Stimulated activated CD8-positive, alpha-beta memory T cell treated with anti-CD3 and anti-CD28 coated beads, Interleukin-15, amount 100 ng/mL, for 4 hours (primary cell): ENCODE results near the gene IGFBPL1.
A peak's percentile ranks its signal among the peaks of the same experiment; 100 is the strongest.
"Not testable (repeated sequence)": the region's sequence is repeated elsewhere in the genome, so short reads cannot be mapped to it uniquely, and the experiment has no call there.

Experiments used
- DNase-seq, 2 donors: peaks; one replicate each; pipeline ENCODE4 v3.0.0-alpha.2; 2020; ENCODE audit warnings: low read depth in 2 of 2

Gene IGFBPL1

GRCh38 chr9:38399191-38399590 lies 25.1 kb downstream of the IGFBPL1 start:
- not testable (repeated sequence) for DNase-seq

- no peak for DNase-seq
Observed at GRCh38 chr9:38396371-38396671, 27.9 kb downstream of the IGFBPL1 start.

- no peak for DNase-seq
Observed at GRCh38 chr9:38395653-38396370, 28.4 kb downstream of the IGFBPL1 start.

GRCh38 chr9:38394416-38394815 lies 29.8 kb downstream of the IGFBPL1 start:
- no peak for DNase-seq

- DNase-seq = no peak
Observed at GRCh38 chr9:38393128-38393796, 31.0 kb downstream of the IGFBPL1 start.

GRCh38 chr9:38392235-38393127 lies 31.8 kb downstream of the IGFBPL1 start, which contains the start of gene ALDH1B1:
ALDH1B1 (plus strand) TSS chr9:38392702; CDS start chr9:38395749, 3,047 bp downstream.
- peak; percentile 23 to 40 for DNase-seq

- DNase-seq = no peak
Observed at GRCh38 chr9:38391278-38392118, 32.8 kb downstream of the IGFBPL1 start.

- DNase-seq = no peak
Observed at GRCh38 chr9:38390851-38391250, 33.4 kb downstream of the IGFBPL1 start.

GRCh38 chr9:38390442-38390841 lies 33.8 kb downstream of the IGFBPL1 start:
- DNase-seq = no peak

- no peak for DNase-seq
Observed at GRCh38 chr9:38389313-38389712, 34.9 kb downstream of the IGFBPL1 start.

- DNase-seq = no peak
Observed at GRCh38 chr9:38388283-38389223, 35.7 kb downstream of the IGFBPL1 start.

- DNase-seq = no peak
Observed at GRCh38 chr9:38387751-38388150, 36.5 kb downstream of the IGFBPL1 start.

- DNase-seq = no peak
Observed at GRCh38 chr9:38387066-38387465, 37.2 kb downstream of the IGFBPL1 start.

- no peak for DNase-seq
Observed at GRCh38 chr9:38386319-38386895, 37.8 kb downstream of the IGFBPL1 start.

GRCh38 chr9:38385896-38386295 lies 38.4 kb downstream of the IGFBPL1 start:
- DNase-seq = no peak

- no peak for DNase-seq
Observed at GRCh38 chr9:38384990-38385848, 39.0 kb downstream of the IGFBPL1 start.

GRCh38 chr9:38382141-38382540 lies 42.1 kb downstream of the IGFBPL1 start:
- DNase-seq = no peak

GRCh38 chr9:38380872-38381534 lies 43.3 kb downstream of the IGFBPL1 start:
- no peak for DNase-seq
